ENCODE data around the gene TEAD3. TPM values are rescaled to one million over a fixed set of nuclear protein-coding genes. Genes with fewer than 3 reads are reported as not detected.
A peak's percentile ranks its signal among the peaks of the same experiment; 100 is the strongest.
"Not testable (repeated sequence)": the region's sequence is repeated elsewhere in the genome, so short reads cannot be mapped to it uniquely, and the experiment has no call there.

The TEAD3 gene
- polyA plus RNA-seq, 12 donors, result 46.2 to 212 (median 59.5) TPM

GRCh38 chr6:35515939-35516338 is 19.1 kb upstream of the TEAD3 start:
- DNase-seq, result not testable (repeated sequence)

GRCh38 chr6:35514587-35514986 is 17.7 kb upstream of the TEAD3 start:
- DNase-seq, result no peak

DNA sequence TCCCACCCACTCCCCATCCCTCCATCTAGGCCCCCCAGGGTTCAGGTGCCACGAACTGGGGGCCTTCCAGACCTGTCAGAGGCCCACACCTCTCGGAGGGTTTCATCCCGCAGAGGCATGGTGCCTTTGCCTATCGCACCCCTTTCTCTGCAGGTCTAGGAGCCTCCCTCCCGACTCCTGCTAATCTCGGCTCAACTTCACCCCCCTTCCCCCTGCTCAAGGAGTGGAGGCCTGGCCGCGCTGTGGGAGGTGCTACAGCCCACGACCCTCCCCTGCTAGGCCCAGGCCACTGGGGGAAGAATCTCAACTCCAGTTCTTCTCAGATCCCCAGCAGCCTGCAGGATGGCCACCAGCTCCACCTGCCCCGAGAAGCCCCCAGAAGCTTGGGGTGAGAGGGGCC is 15.9 kb upstream of the TEAD3 start, which contains the start of gene TULP1:
Gene TULP1 (minus strand): TSS at position 157 of the 400 bp plus-strand sequence. CDS start 38 bp downstream, at position 119.
- DNase-seq, result no peak

- no peak for DNase-seq
Measured at GRCh38 chr6:35512006-35512405, 15.1 kb upstream of the TEAD3 start.

- DNase-seq, result no peak
Measured at GRCh38 chr6:35511562-35511941, 14.7 kb upstream of the TEAD3 start.

DNA sequence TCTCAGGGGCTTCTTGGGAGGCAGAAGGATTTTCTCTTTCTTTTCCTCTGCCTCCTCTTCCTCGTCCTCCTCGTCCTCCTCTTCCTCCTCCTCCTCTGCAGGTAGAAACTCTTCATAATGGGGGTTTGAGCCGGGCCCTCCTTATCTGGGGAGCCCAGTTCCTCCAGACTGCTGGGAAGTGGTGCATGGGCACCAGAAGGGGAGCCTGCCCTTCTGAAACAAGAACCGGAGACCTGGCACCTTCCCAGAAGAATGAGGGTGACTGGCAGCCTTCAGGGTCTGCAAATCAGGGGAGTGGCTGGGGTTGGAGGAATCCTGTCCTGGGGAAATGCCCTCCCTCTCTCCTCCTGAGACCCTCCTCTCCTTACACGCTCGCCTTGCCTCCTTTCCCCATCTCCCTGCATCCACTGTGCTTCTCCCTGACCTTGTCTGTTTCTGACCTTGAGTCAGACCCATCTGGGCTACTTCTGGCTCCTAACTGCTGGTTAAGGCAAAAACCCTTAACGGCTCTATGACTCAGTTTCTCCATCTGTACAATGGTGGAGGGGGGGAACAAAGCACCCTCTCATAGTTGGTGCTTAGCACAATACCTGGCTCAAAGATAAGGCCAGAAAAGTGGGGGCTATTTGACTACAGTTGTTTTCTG is 14.2 kb upstream of the TEAD3 start:
- no peak for DNase-seq

DNA sequence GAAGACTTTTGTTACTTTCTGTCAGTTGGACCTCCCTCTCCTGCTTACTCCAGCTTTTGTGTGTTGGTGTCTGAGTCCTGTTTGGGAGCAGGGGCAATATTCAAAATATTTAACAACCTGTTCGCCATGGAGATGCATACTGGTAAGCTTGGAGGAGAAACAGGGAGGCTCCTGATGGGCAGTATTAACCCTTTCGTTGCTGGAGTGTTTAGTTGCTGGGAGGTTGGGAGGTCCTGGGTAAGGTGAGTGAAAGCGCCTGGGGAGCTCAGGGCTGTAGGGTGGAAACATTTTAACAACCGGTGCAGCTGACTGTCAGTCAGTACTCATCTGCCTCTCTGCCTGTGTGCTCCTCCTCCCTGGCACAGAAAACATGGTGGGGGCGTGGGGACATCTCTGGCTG is 11.7 kb upstream of the TEAD3 start:
- no peak for DNase-seq

GRCh38 chr6:35508027-35508426 is 11.1 kb upstream of the TEAD3 start:
- DNase-seq, result no peak

GRCh38 chr6:35507221-35507620 is 10.3 kb upstream of the TEAD3 start:
- DNase-seq, result no peak

DNA sequence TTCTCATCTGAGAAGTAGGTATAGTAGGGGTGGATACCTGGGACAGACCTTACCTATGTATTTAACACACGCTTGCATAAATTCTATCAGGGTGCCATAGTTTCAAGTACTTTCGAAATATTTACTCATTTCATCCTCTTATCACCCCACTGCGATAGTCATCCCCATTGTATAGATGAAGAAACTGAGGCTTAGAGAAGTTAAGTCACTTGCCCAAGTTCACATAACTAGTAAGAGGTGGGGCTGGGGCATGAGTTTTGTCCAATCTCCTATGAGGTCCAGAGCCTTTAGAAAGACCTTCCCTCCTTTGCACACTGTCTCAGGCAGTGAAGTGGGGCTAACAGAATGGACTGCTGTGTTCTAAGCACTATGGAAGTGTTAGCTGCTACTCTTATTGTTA is 9.7 kb upstream of the TEAD3 start:
- DNase-seq, result no peak

DNA sequence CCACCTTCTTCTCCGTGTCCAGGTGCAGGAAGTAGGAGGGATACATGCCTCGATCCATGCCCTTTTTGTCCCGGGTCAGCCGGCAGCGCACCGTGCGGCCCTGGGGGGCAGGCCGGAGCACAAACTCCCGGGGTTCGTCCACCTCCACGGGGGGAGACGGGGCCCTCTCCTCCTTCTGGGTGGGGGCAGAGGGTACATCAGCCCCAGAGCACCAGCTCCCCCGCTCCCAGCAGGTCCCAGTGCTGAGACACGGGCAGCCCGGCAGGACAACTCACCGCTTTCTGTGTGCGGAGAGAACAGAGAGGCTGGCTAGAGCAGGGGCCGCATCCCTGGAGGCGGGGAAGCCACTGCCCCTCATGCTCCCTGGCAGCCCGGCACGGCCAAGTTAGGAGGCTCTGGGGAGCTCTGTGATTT is 9.1 kb upstream of the TEAD3 start:
- DNase-seq, result no peak

DNA sequence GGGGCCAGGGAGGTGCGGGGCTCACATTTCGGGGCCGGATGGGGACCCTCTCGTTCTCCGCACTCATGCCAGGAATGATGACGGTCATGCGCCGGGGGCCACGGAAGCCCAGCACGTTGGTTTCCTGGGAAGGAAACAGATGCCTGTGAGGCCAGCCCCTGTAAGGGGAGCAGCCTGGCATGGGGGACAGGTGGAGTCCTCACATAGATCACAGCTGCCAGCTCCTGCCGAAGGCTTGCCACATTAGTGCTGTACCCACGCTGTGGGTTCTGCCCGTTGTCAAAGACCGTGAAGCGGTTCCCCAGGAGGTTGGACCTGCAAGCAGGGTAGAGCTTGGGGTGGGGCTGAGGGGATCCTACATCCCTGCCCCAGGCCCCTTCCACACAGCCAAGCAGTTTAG is 6.7 kb upstream of the TEAD3 start:
- DNase-seq, result no peak

DNA sequence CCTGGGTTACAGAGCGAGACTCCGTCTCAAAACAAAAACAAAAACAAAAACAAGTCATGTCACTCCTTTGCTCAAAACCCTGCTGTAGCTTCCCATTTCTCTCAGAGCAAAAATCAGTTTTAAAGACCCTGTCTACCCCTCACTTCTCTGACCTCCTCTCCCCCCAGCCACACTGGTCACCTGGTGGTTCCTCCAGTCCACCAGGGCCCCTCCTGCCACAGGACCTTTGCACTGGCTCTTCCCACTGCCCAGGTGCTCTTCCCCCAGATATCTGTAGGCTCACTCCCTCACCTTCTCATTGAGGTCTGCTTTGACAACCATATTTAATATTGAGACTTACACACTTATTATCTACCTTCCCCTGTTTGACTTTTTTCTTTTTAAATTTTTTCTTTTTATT is 4.9 kb upstream of the TEAD3 start:
- DNase-seq, result no peak

DNA sequence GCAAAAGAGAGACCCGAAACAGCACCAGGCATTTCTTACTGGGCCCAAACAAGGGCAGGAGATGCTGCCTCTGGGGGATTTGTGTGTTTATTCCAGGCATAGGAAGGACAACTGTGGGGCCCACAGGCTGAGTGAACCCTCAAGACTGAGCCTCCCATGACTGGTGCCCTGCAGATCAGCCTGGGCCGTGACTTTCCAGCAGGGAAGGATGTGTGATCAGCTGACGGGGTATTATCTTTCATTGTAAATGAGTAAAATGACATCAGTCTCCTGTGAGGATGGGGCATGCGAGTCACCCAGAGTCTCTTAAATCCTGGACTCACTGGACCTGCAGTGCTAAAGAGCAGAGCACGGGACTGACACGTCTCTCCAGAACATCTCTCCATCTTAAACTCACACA is 3.9 kb upstream of the TEAD3 start:
- no peak for DNase-seq

DNA sequence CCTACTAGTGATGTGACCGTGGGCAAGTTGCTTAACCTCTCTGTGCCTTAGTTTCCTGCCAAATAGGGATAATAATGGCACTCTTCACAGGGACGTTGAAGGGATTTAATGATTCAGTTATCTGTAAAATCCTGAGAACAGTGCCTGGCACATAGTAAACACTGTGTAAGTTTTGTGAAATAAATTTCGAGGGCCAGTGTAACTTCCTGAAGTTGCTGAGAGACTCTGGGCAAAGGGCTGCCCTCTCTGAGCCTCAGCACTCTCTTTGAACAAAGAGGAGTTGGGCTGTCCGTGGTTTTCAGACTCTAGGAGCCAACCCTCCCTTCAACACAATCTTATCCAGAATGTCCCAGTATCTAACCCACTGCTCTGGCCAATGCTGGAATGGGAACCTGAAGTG is 2.5 kb upstream of the TEAD3 start:
- no peak for DNase-seq

DNA sequence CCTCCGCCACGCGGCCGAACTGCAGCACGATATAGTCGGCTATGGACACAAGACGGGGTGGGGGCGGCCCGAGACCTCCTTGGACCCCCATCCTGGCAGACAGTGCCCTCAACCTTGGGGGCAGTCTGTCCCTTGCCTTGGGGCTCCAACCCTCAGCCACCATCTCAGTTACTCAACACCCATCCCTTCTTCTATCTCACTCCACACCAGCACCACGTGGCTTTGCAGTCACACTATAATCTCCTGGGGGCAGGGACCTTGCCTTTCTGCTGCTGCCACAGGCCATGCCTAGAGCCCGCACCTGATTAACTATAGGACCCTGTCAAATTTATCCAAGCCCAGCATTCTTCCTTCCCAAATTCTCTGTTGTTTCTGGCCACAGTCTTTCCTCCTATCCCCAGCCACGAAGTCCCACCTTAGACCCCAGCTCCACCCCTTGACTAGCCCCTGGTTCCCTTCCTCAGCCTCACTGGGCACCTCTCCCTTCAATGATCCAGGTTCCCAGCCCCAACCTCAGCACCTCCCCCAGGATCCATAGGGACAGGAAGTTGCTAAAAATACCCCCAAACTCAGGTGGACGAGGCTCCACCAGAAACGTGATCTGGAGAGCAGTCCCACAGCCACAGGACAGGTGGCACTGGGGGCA is 1.7 kb upstream of the TEAD3 start:
- DNase-seq, result no peak

GRCh38 chr6:35497571-35498421 is 917 bp upstream of the TEAD3 start:
- peak; percentile 84 for DNase-seq

DNA sequence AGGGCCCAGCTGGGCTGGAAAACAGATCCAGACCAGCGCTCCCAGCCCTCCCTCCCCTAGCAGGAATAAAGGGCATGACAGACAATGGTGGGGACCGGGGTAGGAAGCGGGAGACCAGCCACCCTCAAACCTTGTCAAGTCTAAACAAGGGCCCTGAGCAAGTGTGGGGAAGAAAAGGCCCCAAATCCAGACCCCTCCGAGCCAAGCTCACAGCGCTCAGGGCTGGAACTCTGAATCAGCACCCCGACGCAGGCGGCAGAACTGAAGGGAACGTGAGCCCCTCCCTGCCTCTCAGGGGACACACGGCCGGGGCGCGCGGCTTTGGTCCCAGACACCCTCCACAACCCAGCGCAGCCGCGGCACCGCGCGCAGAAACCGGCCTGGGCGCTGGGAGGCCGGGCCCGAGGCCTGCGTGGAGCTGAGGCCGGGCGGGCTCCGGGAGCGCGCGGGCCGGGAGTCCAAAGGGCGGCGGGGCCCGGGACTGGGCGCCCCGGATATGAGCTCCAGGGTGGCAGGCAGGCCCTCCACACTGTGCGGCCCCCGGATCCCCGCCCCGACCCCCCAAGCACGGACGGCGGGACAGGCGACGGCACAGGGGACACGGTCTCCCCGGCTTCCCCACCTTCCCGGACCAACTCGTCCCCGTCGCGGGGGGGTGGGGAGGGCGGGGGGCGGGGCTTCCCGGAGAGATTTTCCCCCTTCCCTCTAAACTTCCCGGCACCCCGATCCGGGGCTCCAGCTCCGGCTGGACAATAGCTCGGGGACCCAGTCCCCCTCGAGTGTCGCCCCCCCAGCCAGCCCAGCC is 641 bp downstream of the TEAD3 start:
- DNase-seq, result no peak

DNA sequence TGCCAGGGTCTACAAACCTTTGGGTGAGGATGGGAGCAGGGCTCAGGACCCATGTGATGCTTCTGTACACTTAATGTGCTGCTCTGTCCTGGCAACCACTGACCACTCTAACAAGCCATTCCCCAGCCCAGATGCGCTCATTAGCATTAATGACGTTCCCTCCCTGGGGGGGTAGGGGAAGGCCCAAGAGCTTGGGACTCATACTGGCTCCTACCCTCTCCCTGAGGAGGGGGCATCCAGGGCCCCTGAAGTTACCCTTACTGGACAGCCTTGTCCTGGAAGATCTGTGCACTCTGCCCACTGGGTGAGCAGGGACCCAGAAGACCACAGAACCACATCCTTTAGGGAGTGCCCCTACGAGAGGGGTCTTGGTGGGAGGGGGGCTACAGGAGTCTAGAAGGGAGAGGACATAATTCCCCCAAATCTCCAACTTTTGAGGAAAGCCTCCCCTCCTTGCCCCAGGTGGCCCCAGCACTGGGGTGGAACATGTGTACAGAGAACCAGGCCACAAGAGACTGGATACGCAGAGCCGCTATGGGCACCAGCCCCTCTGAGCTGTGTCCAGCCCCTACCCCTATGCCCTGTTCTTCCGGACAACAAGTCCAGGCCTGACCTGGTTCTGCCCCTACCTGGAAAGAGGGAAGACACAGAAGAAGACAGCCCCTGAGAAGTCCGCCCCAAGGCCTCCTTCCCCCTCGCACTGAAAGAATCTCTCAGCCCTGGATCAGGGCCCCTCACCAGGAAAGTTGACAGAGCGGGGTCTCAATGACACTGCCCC is 1.4 kb downstream of the TEAD3 start:
- no peak for DNase-seq

DNA sequence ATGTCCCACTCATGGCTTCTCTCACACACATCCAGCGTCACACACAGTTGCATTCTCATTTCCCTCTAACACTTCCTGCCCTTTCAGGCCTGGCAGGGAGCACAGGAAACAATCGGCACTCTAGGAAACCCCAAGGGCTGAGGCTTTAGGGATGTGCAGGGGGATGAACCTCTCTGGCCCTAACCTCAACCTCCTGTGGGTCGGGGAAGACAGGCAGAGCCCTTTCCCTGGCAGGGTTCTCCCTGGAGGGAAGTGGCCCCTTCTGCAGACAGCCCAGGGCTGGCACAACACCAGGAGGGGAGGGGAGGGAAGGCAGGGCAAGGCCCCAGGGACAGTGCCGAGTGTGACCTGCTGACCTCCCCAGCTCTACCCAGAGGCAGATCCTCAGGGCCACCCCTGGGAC is 2.7 kb downstream of the TEAD3 start:
- DNase-seq, result no peak

- no peak for DNase-seq
Measured at GRCh38 chr6:35493307-35493983, 3.4 kb downstream of the TEAD3 start.
